Sciatic nerve (tissue), 2 donors: ENCODE results near the gene SCRN1. TPM values are rescaled to one million over a fixed set of nuclear protein-coding genes. Genes with fewer than 3 reads are reported as not detected.

Experiments
- ATAC-seq: fragments of 200-7000 bp; cut with Tn5 transposase; one replicate; pipeline ENCODE4 v1.9.1; 2020; ENCODE audit warnings: mild to moderate bottlenecking, moderate library complexity
- DNase-seq: peaks from one replicate; pipeline ENCODE4 v3.0.0-alpha.2; 2020; ENCODE audit warnings: low spot score
- intact Hi-C: fragments of 100-400 bp; cut with DNase I; formaldehyde crosslinking; loops from one replicate; pipeline ENCODE4 v1.14.2; 2022
- total RNA-seq: library from RNA; stranded (reverse); fragmentation: NEBNext Ultra II Directional; extraction: Animal tissue kit (Norgen Biotek cat#: 25700); gene quantifications from one replicate; pipeline ENCODE4 v1.2.1, GENCODE V29; 2021
- donor health status: DM: no; HTN: no; CAD: no.
- donor health status: DM: no; HTN: no; CAD: no.

SCRN1 gene
- total RNA-seq, 1 donor from 2014 or later: 176 TPM

DNA sequence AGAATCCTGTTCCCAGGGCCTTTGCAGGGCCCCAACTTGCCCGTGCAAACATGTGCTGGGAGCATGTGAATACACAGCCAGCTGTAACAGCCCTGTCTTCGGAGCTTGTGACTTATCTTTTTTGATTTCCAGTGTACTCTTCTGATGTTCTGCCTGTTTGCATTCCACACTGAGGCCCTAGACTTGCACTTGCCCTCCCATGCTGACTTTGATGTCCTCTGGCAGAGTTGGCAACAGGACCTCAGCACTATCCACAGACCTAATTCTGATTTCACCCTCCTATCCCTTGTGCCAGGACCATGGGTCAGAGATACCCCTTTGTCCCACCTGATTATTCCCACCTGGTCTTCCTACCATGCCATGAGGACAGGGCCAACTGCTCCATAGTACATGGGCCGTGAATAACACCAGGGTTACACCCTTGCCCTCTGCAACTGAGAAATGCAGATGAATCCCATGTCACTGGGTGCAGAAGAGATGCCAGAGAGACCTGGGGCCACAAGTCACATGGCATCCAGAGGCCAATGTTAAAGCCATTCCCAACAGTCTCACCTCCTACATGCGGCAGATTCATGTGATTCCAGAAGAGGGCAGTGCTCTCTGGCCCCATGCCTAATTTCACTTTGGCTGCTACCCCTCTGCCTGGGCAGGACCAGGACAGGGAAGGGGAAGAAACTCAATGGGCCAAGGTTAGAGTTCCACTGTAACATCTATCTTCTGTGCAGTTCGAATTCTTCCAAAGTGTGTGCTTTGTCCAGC lies 43.0 kb downstream of the SCRN1 start:
- intact Hi-C loops: no loop called here
- peak; percentile 61 for ATAC-seq
- DNase-seq: no peak

DNA sequence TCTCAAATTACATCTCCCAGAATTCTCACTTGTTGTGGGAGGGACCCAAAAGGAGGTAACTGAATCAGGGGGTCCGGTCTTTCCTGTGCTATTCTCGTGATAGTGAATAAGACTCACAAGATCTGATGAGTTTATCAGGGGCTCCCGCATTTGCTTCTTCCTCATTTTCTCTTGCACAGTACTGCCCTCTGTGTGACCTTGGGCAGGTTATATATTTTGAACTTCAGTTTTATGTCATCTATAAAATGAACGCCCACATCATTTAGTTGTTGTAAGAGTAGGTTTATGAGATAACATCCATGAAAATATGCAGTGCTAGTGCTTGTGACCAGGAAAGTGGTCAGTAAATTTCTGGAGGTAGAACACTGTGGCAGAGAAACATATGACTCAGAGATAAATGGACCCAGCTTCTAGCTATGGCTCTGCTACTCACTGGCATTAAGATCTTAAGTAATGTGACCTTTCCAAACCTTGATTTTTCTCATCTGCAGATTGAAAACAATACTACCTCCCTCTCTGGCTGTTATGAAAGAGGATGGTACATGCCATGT lies 44.3 kb downstream of the SCRN1 start:
- ATAC-seq (no peak), DNase-seq (no peak)
- intact Hi-C loops: no loop called here

DNA sequence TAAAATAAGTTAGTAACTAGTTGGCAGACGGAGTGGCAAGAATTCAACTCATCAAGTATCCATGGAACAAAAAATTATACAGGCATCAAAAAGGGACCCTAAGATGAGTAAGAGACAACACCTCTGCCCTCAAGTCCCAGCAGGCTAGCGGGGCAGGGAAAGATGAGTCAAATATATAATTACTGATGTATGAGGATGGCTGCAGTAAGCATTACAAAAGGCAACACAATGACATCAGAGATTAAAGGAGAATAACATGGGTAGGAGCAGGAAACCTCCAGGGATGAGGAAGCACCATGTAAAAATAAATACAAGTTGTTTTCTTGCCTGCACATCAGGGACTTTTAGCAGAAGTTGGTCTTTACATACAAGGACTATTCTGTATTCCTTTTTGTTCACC lies 49.4 kb downstream of the SCRN1 start:
- no peak for DNase-seq
- no peak for ATAC-seq
- intact Hi-C loops: no loop called here

DNA sequence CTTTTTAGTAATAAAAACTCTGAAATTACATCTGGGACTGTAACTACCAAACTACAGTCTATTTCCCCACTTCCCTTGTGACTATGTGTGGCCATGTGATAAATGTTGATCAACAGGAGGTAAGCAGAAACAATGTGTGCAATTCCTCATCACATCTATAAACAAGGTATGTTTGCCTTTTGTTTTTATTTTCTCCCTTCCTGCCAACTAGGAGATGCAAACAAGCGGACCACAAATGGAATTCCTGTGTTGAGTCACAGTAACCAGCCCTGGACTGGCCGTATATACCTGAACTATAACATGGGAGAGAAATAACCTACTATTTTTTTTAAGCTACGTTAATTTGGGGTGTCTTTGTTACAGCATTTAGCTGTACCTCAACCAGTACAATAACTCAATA lies 52.5 kb downstream of the SCRN1 start:
- intact Hi-C loops: no loop called here
- DNase-seq (no peak), ATAC-seq (no peak)

DNA sequence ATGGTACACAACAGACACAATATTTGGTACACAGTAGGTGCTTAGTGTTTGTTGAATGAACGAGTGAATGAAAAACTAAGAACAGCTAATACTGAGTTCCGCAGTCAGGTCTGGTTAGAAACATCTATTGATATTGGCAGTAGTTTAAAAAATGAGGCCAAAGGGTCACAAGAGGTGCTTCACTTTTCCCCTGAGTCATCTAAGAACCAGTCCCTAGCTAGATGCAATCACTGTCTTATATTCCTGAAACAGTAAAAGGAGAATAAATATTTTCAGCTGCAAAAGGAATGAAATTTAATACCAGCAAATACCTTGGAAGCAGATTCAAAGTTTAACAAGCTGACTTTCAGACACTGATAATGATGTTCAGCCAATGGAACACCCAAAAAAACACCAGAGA lies 54.5 kb downstream of the SCRN1 start:
- DNase-seq: no peak
- intact Hi-C loops: no loop called here
- ATAC-seq: no peak

DNA sequence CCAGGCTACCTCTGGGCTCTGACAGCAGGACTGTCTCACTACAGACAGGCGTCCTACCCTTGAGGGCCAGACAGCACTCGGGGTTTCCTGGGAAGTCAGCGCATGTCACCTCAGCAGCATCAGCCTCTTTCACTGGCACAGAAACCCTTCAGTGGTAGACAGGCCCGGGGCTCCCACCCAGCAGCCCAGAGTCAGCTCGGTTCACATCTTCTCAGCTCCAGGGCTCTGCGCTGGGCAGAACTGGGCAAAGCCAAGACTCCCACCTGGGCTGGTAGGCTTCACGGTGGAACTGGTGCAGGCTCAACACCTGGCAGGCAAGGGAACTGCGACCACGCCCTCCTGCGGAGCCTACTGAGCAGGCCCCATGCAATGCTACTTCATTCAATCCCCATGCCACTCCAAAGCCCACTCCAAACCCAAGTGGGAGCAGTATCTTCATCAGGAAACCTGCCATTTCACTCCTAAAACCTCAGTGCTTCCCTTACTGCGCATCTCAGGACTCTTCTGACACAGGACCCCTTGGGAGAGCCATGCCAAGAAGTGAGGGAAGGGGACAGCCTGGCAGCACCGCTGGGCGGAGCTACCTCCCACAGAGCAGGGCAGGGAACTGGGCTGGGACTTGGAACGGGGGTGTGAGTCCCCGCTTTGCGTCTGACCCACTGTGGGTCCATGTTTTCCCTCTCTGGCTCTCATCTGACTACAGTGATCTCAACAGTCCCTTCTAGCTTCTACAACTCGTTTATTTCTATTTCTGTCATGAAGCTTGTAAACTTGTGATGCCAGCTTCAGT lies 60.4 kb downstream of the SCRN1 start:
- intact Hi-C loops: loop anchor here (10.0 kb wide), 1 partner anchor 56 kb away; the partner anchor contains the start of gene SCRN1
- DNase-seq: no peak
- peak; percentile 7 for ATAC-seq

DNA sequence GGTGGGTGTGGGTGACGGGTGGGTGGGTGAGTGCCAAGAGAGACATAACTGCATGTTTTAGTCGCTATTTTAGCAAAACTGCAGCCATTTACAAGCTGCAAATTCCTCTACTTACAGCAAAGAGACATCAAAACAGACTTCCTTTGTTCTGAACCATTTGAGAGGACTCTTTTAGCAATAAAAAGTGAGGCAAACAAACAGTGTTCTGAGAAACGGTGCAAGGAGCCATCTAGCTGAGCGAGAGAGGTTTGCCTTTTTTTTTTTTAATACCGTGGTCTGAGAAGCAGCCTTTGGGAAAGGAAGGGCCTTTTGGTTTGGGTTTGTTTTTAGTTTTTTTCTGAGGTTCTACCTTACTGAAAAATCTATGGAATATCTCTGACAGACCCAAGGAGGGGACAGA lies 62.9 kb downstream of the SCRN1 start:
- no peak for DNase-seq
- intact Hi-C loops: loop anchor here (10.0 kb wide), 1 partner anchor 58 kb away; the partner anchor contains the start of gene SCRN1
- peak; percentile 58 for ATAC-seq

DNA sequence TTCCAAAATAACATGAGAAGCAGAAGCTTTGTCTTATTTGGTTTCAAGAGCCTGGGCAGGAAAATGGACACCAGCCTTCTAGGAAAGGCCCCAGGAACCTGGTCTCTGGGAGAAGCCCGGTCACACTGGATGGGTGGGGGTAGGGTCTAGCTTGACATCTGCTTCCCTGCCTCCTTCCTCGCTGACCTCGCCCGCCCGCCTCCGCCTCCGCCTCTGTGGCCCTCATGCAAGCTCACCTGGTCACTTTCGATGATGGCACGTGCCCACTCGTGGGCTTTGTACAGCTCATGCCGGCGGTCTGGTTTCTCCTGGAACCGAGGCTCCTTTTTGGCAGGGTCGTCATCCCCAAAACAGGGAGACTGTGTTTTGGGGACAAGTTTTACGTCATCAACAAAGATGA lies 63.4 kb downstream of the SCRN1 start:
- no peak for DNase-seq
- intact Hi-C loops: loop anchor here (10.0 kb wide), 1 partner anchor 59 kb away; the partner anchor contains the start of gene SCRN1
- no peak for ATAC-seq

DNA sequence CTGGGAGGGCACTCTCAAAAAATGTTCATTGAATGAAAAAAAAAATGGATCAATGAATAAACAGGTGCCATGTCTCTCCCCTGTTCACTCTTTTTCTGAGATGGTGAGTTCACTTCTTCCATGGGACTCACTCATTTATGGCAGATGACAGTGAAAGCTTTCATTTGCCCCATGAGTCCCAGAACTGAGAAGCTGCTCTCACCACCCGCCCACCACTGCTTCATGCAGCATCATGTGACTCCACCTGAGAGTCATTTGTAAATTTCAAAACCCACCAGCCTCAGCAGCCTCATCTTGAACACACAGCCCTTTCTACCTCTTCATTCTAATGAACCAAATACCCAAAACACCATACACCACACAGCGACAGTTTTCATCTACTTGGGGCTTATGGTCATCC lies 64.9 kb downstream of the SCRN1 start:
- no peak for DNase-seq
- intact Hi-C loops: loop anchor here (10.0 kb wide), 1 partner anchor 60 kb away; the partner anchor contains the start of gene SCRN1
- ATAC-seq: no peak

DNA sequence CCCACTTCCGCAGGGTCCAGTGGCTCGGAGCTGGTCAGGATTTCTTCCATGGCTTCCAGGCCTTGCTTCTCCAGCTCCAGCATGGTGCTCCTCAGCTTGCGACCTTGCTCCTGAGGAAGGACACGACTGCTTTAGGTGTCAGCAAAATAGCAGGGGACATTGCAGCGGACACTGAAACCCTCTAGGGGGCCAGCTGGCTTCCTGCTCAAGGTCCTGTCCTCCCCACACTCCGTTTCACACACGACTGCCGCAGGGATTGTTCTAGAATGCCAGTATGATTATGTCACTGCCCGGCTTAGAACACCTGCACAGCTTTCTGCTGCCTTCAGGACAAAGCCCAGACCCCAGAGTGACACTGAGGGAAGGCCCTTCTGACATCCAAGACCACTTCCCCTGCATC lies 65.6 kb downstream of the SCRN1 start:
- intact Hi-C loops: loop anchor here (10.0 kb wide), 1 partner anchor 61 kb away; the partner anchor contains the start of gene SCRN1
- DNase-seq (no peak), ATAC-seq (no peak)

DNA sequence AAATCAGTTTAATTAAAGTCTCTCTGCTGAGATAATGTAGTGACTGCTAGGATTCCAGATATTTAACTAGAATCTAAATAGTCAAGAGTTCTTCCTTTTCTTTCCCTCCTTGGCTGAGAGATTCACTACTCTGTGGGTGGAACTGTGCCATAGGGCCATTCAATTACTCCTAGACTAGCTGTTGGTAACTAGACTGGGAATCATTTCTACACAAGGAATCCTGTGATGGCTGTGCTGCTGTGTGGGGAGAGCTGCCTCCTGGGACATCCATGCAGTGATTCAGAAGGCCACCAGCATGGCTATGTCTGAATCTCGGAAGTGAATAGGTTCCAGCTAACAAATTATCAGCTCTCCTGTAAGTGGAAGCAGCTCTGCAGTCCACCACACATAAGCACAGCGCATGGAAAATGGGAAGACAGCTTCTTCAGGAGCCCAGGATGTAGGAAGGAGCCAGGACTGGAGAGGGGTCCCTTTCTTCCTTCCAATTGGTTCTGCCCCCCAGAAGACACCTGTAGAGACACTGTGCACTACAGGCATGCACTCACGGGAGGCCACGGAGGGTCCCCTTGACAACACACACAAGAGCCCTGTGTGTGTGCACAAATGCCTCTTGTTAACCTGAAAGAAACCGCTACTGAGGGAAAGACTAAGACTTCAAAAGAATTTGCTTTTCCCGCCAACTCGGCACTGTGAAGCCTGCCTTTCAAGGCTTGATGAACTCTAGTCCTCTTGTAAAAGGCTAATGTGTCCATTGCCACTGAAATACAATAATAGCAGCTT lies 66.5 kb downstream of the SCRN1 start:
- intact Hi-C loops: loop anchor here (10.0 kb wide), 1 partner anchor 62 kb away; the partner anchor contains the start of gene SCRN1
- DNase-seq (no peak), ATAC-seq (no peak)

DNA sequence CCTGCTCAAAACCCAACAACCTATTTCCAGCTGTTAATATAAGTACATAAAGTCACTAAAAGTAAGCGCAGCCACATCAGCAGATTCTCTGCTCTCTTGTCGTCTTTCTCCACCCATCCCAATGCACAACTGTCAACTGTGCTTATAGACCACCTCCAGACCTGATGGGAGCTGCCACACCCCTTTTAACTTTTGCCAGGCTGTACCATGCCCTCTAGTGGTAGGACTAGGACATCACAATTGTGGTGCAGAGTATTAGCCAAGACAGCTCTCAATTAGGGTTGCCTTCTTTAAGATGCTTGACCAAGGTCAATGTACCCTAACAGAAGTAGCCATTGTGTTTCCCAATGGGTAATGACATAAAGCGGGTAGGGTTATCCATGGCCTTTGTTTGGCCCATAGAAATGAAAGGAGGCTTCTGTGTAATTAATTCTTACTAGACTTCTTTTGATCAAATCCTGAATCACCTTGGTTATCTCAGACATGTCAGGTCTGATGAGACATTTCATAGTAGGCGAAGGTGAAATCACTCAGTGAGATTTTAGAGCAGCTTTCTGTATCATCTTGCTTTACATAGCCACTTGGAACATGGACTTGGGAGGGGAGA lies 68.1 kb downstream of the SCRN1 start:
- no peak for DNase-seq
- intact Hi-C loops: loop anchor here (10.0 kb wide), 1 partner anchor 63 kb away; the partner anchor contains the start of gene SCRN1
- ATAC-seq: peak; percentile 74

DNA sequence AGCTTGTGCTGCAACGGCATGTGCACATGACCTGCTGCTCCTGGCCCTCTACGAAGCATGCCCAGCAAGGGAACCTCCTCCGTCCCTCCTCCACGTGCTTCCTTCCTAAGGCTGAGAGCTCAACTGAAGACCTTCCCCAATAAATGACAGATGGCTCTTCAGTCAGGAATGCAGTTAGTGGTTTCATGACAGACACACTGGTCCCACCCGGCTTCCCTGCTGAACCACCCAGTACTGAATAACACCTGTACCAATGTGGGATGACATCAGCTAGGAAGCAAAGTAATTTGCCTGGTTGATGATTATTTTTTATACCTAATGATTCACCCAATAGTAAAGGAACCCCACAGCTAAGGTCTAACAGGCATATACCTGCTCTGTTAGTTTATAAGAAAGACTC lies 69.1 kb downstream of the SCRN1 start:
- ATAC-seq (no peak), DNase-seq (no peak)
- intact Hi-C loops: loop anchor here (10.0 kb wide), 1 partner anchor 64 kb away; the partner anchor contains the start of gene SCRN1

DNA sequence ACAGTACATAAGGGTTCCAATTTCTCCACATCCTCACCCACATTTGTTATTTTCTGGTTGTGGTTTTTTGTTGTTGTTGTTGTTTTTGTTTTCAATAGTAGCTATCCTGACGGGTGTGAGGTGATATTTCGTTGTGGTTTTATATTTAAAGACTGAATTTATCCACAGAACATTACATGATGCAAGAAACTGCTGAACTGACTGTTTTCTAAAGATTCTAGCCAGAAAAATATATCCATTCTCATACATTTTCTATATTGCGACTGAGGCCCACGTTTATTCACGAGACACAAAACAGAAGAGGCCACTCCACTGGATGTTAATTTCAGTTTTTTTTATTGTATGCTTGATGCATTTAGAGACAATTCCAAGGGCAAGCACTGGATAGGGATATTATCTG lies 69.8 kb downstream of the SCRN1 start:
- intact Hi-C loops: loop anchor here (10.0 kb wide), 1 partner anchor 65 kb away; the partner anchor contains the start of gene SCRN1
- ATAC-seq: no peak

DNA sequence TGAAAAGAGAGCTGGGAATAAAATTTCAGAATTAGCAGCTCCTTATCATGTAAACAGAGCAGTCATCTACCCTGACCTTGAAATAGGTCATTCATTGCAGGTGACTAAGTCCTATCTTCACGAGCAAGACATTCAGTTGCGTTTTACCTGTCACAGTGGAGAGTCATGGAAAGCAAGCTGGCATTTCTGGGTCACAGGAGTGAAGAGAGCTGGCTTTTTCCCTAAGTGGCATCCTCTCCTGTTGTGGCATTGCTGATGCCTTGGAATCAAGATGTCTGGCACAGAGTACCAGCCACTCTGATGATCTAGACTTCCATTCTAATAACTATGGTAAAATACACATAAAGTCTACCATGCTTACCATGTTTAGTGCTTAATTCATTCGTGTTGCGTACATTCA lies 70.8 kb downstream of the SCRN1 start:
- intact Hi-C loops: no loop called here
- DNase-seq (no peak), ATAC-seq (no peak)

More for the DNA sequence above, 69.8 kb downstream of the SCRN1 start:
- DNase-seq: no peak

DNA sequence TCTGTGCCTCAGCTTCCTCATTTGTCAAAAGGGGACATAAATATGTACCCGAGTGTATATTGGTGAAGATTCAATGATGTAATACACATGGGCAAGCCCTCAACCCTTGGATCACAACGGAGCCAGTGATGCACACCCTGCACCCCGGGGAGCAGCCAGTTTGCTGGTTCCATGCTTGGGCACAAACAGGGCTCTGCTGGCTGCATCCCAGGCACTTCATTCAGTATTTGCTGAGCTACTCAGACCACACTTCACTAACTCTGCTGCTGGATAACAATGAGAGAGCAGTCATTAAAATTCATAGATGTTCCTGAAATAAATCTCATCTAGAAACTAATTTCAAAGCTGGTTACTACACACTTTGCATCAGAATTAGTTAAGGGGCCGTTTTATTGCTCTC lies 72.0 kb downstream of the SCRN1 start:
- DNase-seq: no peak
- no peak for ATAC-seq
- intact Hi-C loops: no loop called here

DNA sequence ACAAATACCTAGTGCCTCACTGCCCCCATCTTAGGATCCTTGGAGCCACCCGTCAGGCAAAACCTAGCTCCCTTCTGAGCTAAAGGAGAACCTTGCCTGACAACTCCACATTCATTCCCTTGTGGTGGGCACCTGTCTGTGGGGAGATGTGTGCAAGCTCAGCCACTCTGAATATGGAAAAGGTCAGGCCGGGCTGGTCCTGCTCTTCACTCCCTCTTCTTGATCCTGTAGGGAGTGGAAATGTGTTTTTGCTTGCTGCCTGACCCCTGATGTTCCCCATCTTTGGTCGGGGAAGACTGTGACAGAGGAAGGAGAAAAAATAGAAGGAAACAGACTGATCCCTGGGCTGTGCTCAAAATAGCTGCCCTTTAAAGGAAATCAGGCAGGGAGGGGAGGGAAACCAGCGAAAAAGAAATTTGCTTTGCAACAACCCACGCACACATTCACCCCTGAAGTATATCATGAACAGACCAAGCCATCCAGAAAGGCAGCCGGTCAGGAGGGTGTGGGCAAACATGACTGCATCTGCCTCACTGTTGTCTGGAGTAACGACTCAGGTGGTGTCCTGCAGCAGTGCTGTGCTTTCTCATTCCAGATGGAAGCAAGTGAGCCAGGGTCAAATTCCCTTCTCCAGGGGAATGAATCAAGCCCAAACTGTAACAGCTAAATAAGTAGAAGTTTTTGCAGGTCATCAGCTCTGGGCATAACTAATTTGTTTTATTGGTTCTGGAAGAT lies 74.0 kb downstream of the SCRN1 start:
- ATAC-seq: no peak
- intact Hi-C loops: no loop called here
- DNase-seq: no peak

DNA sequence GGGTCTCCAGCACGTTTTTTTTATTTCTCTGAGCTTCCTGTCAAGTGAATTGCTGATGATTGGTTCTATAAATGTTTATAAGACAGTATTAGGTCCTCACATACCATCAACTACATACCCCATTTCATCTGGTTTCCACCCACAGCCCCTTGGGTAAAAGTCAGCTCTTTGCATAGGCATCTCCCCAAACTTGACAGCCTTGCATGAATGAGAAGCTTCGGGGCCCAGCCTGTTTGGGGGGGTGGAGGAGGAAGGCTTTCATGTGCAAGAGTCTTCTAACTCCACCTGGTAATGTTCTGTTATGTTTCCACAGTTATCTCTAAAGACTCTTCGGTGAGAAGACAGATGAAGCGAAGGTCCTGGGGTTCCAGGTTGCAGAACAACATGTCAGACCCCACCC lies 75.4 kb downstream of the SCRN1 start:
- DNase-seq (no peak), ATAC-seq (no peak)
- intact Hi-C loops: no loop called here
